Adipocyte (in vitro differentiated cells): ENCODE data around the gene AFF3.

Experiments
- DNase-seq: peaks from one replicate; pipeline ENCODE4 v3.0.0-alpha.2; 2015; ENCODE audit warnings: low read depth
- H3K27me3 ChIP-seq: replicated peaks from 2 replicates; pipeline ENCODE4 v1.7.0; 2013; ENCODE audit warnings: mild to moderate bottlenecking, low read length, moderate library complexity; ENCODE audit not compliant: control insufficient read depth, insufficient read depth
- H3K36me3 ChIP-seq: 2 replicates; pipeline ENCODE4 v1.7.0; 2013; ENCODE audit warnings: low read length, mild to moderate bottlenecking, moderate library complexity; ENCODE audit not compliant: control insufficient read depth, insufficient read depth, severe bottlenecking
- H3K4me1 ChIP-seq: 2 replicates; pipeline ENCODE4 v1.7.0; 2013; ENCODE audit warnings: mild to moderate bottlenecking, low read length, moderate library complexity; ENCODE audit not compliant: control insufficient read depth, insufficient read depth
- H3K4me3 ChIP-seq: 2 replicates; pipeline ENCODE4 v1.7.0; 2013; ENCODE audit warnings: mild to moderate bottlenecking, low read length, moderate library complexity
- H3K9ac ChIP-seq: 2 replicates; pipeline ENCODE4 v1.7.0; 2013; ENCODE audit warnings: mild to moderate bottlenecking, low read length, moderate library complexity
- H3K9me3 ChIP-seq: 2 replicates; pipeline ENCODE4 v1.7.0; 2013; ENCODE audit warnings: mild to moderate bottlenecking, low read length, moderate library complexity; ENCODE audit not compliant: control insufficient read depth

AFF3 gene

GRCh38 chr2:99571021-99571420 lies 571.4 kb downstream of the AFF3 start:
- Histone ChIP-seq H3K4me1 (no peaks in the 10 kb centered on the region), H3K4me3 (no peak overlapping the region), H3K9ac (no peak overlapping the region), H3K36me3 (no peaks in the 10 kb centered on the region), H3K27me3 (peaks cover 7% of the 10 kb centered on the region), H3K9me3 (no peaks in the 10 kb centered on the region)
- DNase-seq = no peak

- no peaks in the 10 kb centered on the region for H3K4me1 ChIP-seq
- DNase-seq = no peak
Observed at GRCh38 chr2:99569386-99569785, 573.0 kb downstream of the AFF3 start.

GRCh38 chr2:99565227-99565626 lies 577.2 kb downstream of the AFF3 start:
- H3K4me3 ChIP-seq = no peak overlapping the region
- no peak overlapping the region for H3K9ac ChIP-seq
- peaks cover 23% of the 10 kb centered on the region for H3K27me3 ChIP-seq
- no peaks in the 10 kb centered on the region for H3K36me3 ChIP-seq
- H3K4me1 ChIP-seq = no peaks in the 10 kb centered on the region
- no peak for DNase-seq
- H3K9me3 ChIP-seq = no peaks in the 10 kb centered on the region

More at GRCh38 chr2:99569386-99569785, 573.0 kb downstream of the AFF3 start:
- H3K9ac ChIP-seq = no peak overlapping the region
- peaks cover 12% of the 10 kb centered on the region for H3K27me3 ChIP-seq
- H3K4me3 ChIP-seq = no peak overlapping the region
- no peaks in the 10 kb centered on the region for H3K9me3 ChIP-seq
- H3K36me3 ChIP-seq = no peaks in the 10 kb centered on the region

DNA sequence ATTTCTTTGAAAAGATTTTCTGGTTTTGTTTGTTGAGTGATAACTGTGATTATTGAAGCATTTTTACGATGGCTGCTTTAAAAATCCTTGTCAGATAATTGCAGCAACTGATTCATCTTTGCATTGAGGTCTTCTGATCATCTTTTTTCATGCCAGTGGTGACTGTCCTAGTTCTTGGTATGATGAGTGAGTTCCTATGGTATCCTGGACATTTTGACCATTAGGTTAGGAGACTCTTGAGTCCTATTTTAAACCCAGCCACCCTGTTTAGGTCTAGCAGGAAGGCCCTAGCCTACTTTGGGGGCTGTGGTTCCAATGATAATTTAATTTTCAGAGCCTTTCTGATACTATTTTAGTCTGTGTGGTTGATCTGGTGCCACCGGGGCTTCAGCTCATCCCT lies 579.9 kb downstream of the AFF3 start:
- no peak overlapping the region for H3K9ac ChIP-seq
- peaks cover 18% of the 10 kb centered on the region for H3K27me3 ChIP-seq
- H3K9me3 ChIP-seq = no peaks in the 10 kb centered on the region
- no peak for DNase-seq
- H3K36me3 ChIP-seq = no peaks in the 10 kb centered on the region
- no peaks in the 10 kb centered on the region for H3K4me1 ChIP-seq
- H3K4me3 ChIP-seq = no peak overlapping the region

DNA sequence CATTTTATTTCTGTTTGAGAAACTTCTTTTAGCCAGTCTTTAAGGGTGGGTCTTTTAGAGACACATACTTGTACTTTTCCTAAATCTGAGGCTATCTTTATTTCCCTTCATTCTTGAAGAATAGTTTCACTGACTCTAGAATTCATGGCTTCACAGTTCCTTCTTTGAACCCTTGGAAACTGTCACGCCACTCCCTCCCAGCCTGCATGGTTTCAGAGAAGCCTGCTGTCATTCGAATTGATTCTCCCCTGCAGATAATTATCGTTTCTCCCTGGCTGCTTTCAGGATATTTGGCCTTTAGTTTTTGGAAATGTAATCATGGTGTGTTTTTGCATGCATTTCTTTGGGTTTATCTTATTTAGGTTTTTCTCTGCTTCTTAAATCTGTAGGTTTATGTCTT lies 580.6 kb downstream of the AFF3 start:
- H3K27me3 ChIP-seq = peaks cover 18% of the 10 kb centered on the region

DNA sequence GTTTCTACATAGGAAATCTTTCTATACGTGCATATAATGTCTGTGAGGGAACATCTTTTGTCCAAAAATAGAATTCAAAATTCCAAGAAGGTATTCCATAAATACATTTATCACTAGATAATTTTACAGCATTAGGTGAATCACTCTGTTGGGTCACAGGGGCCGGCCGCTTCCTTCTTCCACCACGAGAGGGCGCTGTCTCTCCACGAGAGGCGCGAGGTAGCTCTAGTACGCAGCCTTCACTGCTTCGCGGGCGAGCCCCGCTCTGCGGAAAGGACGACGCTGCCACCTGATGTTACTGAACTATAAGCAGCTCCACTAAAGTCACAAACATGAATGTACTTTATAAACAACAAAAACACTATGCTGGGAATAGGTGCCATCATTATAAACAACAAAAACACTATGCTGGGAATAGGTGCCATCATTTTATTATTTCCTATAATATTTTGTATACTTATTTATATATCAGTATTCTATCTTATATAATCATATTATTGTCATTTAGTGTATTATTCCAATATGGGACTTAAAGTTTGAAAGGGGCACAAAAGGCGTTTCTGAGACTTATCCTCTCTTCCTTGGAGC lies 583.2 kb downstream of the AFF3 start:
- peaks cover 20% of the 10 kb centered on the region for H3K27me3 ChIP-seq
- no peak overlapping the region for H3K4me3 ChIP-seq
- no peaks in the 10 kb centered on the region for H3K4me1 ChIP-seq
- H3K9ac ChIP-seq = no peak overlapping the region
- peak; percentile 90 for DNase-seq
- H3K9me3 ChIP-seq = no peaks in the 10 kb centered on the region
- no peaks in the 10 kb centered on the region for H3K36me3 ChIP-seq

More for the DNA sequence above, 580.6 kb downstream of the AFF3 start:
- Histone ChIP-seq H3K4me1 (no peaks in the 10 kb centered on the region), H3K9ac (no peak overlapping the region), H3K36me3 (no peaks in the 10 kb centered on the region), H3K4me3 (no peak overlapping the region), H3K9me3 (no peaks in the 10 kb centered on the region)
- DNase-seq = no peak

DNA sequence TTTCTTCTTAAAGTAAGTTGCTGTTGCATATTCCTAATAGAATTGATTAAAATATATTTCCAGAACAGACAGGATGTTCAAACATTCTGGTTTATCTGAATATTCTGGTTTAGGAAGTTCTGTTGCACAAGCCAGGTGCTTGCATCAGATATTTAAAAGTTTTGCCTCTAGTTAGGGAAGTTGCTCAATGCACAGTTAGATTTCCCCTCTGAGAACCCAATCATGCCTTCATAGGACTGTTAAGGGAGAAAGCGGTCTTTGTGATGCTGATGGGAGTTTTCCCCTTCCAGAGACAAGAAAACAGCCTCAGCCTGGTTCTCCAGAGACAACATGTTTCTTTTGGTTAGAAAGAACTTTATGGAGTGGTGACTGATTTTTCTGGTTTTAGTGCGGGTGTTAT lies 587.0 kb downstream of the AFF3 start:
- Histone ChIP-seq H3K4me1 (no peaks in the 10 kb centered on the region), H3K27me3 (peaks cover 35% of the 10 kb centered on the region), H3K9me3 (no peaks in the 10 kb centered on the region), H3K9ac (no peak overlapping the region), H3K36me3 (no peaks in the 10 kb centered on the region), H3K4me3 (no peak overlapping the region)
- peak; percentile 67 for DNase-seq

- DNase-seq = no peak
- no peaks in the 10 kb centered on the region for H3K9me3 ChIP-seq
- H3K4me3 ChIP-seq = no peak overlapping the region
- no peaks in the 10 kb centered on the region for H3K4me1 ChIP-seq
- no peak overlapping the region for H3K9ac ChIP-seq
- peaks cover 35% of the 10 kb centered on the region for H3K27me3 ChIP-seq
- H3K36me3 ChIP-seq = no peaks in the 10 kb centered on the region
Observed at GRCh38 chr2:99554871-99555270, 587.5 kb downstream of the AFF3 start.

- Histone ChIP-seq H3K9me3 (no peaks in the 10 kb centered on the region), H3K4me3 (no peak overlapping the region), H3K9ac (no peak overlapping the region), H3K36me3 (no peaks in the 10 kb centered on the region), H3K27me3 (peaks cover 38% of the 10 kb centered on the region), H3K4me1 (no peaks in the 10 kb centered on the region)
- no peak for DNase-seq
Observed at GRCh38 chr2:99554238-99554637, 588.2 kb downstream of the AFF3 start.

- Histone ChIP-seq H3K9ac (no peak overlapping the region), H3K4me1 (no peaks in the 10 kb centered on the region), H3K27me3 (peaks cover 41% of the 10 kb centered on the region), H3K36me3 (no peaks in the 10 kb centered on the region), H3K4me3 (no peak overlapping the region), H3K9me3 (no peaks in the 10 kb centered on the region)
- DNase-seq = no peak
Observed at GRCh38 chr2:99552529-99552928, 589.9 kb downstream of the AFF3 start.

GRCh38 chr2:99550368-99550767 lies 592.0 kb downstream of the AFF3 start:
- DNase-seq = no peak
- Histone ChIP-seq H3K9ac (no peak overlapping the region), H3K9me3 (no peaks in the 10 kb centered on the region), H3K36me3 (no peaks in the 10 kb centered on the region), H3K4me1 (peaks cover 4% of the 10 kb centered on the region), H3K4me3 (no peak overlapping the region), H3K27me3 (peaks cover 40% of the 10 kb centered on the region)

DNA sequence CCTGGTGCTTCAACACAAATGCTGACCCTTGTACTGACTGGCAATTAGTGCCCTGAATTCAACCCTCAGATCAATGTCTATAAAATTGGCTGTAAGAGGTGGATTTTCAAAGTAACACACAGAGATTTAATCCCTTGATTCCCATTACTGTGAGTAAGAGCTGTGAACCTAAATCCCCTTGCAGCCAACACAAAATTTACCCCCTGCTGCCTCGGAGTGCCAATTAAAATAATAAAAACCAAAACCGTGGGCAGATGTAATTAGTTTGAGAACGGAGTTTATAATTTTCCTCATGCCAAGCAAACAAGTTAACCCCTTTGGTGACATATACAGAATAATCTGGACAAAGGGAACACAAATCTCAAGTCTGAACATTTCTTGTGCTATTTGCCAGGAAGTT lies 596.8 kb downstream of the AFF3 start:
- H3K9me3 ChIP-seq = no peaks in the 10 kb centered on the region
- no peak for DNase-seq

More for the DNA sequence above, 596.8 kb downstream of the AFF3 start:
- Histone ChIP-seq H3K4me1 (peaks cover 5% of the 10 kb centered on the region), H3K4me3 (no peak overlapping the region), H3K36me3 (no peaks in the 10 kb centered on the region), H3K9ac (no peak overlapping the region), H3K27me3 (peaks cover 28% of the 10 kb centered on the region)
